ENCODE measurements around the gene SURF2.

DNA sequence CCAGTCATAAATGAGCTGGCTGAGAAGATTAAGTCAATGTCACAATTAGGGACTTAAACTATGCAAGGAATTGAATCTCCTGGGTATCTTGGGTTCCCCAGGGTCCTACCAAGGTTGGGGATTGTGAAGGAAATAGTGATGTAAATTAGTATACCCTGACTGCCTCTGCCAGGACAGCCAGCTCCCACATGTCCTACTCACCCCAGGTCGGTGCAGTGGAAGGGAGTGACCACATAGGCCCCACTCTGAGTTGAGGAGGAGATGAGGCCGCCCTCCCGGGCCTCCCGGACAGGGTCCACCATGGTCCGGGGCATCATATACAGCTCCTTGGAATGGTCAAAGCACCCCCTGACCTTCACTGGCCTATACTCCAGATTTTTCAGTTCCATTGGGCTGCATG, 2.8 kb upstream of the SURF2 start:
- no peak for TF ChIP-seq EZH2 (IDR thresholded peaks at IDR 0.05; ENCODE audit: insufficient read depth, low read length)
- TF ChIP-seq, protein P1, sequence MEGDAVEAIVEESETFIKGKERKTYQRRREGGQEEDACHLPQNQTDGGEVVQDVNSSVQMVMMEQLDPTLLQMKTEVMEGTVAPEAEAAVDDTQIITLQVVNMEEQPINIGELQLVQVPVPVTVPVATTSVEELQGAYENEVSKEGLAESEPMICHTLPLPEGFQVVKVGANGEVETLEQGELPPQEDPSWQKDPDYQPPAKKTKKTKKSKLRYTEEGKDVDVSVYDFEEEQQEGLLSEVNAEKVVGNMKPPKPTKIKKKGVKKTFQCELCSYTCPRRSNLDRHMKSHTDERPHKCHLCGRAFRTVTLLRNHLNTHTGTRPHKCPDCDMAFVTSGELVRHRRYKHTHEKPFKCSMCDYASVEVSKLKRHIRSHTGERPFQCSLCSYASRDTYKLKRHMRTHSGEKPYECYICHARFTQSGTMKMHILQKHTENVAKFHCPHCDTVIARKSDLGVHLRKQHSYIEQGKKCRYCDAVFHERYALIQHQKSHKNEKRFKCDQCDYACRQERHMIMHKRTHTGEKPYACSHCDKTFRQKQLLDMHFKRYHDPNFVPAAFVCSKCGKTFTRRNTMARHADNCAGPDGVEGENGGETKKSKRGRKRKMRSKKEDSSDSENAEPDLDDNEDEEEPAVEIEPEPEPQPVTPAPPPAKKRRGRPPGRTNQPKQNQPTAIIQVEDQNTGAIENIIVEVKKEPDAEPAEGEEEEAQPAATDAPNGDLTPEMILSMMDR (IDR thresholded peaks at IDR 0.05; ENCODE audit: insufficient read depth, low read depth, low read length) = no peak
